Caco-2 (cell line): Measurements from ENCODE around the gene MEF2C. TPM values are rescaled to one million over a fixed set of nuclear protein-coding genes. Genes with fewer than 3 reads are reported as not detected.

ENCODE experiments used
- BruUV-seq: library from RNA; stranded (reverse); fragments of 400-500 nt; replicated peaks from 2 replicates; lab custom pipeline; 2021; lab: Mats Ljungman, UMichigan
- CTCF ChIA-PET: fragments of 300-600 bp; sonication (Branson Sonifier 250); formaldehyde crosslinking; loops from one replicate; lab custom pipeline; 2022; ENCODE audit warnings: antibody characterized with exemption; lab: Charles Lee
- POLR2A ChIA-PET: fragments of 300-600 bp; sonication (Branson Sonifier 250); formaldehyde crosslinking; loops from one replicate; lab custom pipeline; 2022; ENCODE audit warnings: antibody characterized with exemption; lab: Charles Lee
- DNase-seq, 2 experiments: peaks; one replicate each; pipeline versions ENCODE4 v3.0.0 to v3.0.0-alpha.2; 2020 to 2022
- H3K27me3 ChIP-seq: replicated peaks from 2 replicates; pipeline ENCODE4 v1.6.0; 2011; ENCODE audit warnings: low read length; ENCODE audit not compliant: control insufficient read depth, insufficient read depth
- H3K36me3 ChIP-seq: 2 replicates; pipeline ENCODE4 v1.5.1; 2011; ENCODE audit warnings: low read length; ENCODE audit not compliant: control insufficient read depth, insufficient read depth
- H3K4me1 ChIP-seq: fragments of 250-450 bp; sonication (Bioruptor Pico); 2 replicates; pipeline ENCODE4 v1.5.1; 2020; ENCODE audit warnings: mild to moderate bottlenecking
- H3K4me3 ChIP-seq: 2 replicates; pipeline ENCODE4 v1.5.1; 2011; ENCODE audit warnings: low read depth, mild to moderate bottlenecking, control low read depth, low read length
- H3K9me3 ChIP-seq: fragments of 250-450 bp; sonication (Bioruptor Pico); 2 replicates; pipeline ENCODE4 v1.5.1; 2020; ENCODE audit warnings: mild to moderate bottlenecking, moderate library complexity
- H3K27ac Mint-ChIP-seq: one replicate; pipeline ENCODE4 v1.8.0; 2022; ENCODE audit warnings: mixed read lengths; ENCODE audit not compliant: unreplicated experiment
- H3K27me3 Mint-ChIP-seq: one replicate; pipeline ENCODE4 v1.8.0; 2022; ENCODE audit warnings: mixed read lengths; ENCODE audit not compliant: insufficient read depth, unreplicated experiment
- H3K36me3 Mint-ChIP-seq: one replicate; pipeline ENCODE4 v1.8.0; 2022; ENCODE audit warnings: mild to moderate bottlenecking, mixed read lengths; ENCODE audit not compliant: insufficient read depth, unreplicated experiment
- H3K4me1 Mint-ChIP-seq: one replicate; pipeline ENCODE4 v1.8.0; 2022; ENCODE audit warnings: low read depth, mixed read lengths; ENCODE audit not compliant: unreplicated experiment
- H3K4me3 Mint-ChIP-seq: one replicate; pipeline ENCODE4 v1.8.0; 2022; ENCODE audit warnings: mild to moderate bottlenecking, moderate library complexity, mixed read lengths; ENCODE audit not compliant: unreplicated experiment
- H3K9me3 Mint-ChIP-seq: one replicate; pipeline ENCODE4 v1.8.0; 2022; ENCODE audit warnings: mixed read lengths; ENCODE audit not compliant: unreplicated experiment
- intact Hi-C: fragments of 100-400 bp; cut with micrococcal nuclease; formaldehyde crosslinking; loops from one replicate; pipeline ENCODE4 v1.10.0; 2022; ENCODE audit not compliant: unreplicated experiment
- total RNA-seq: library from RNA; stranded (reverse); gene quantifications from 2 replicates; pipeline ENCODE4 v1.2.3, GENCODE V29; 2022
- TF ChIP-seq, protein P1 (sequence below), 2 experiments: fragments of 200-600 bp in 1 of 2; IDR thresholded peaks; 1 replicate in 1 of 2; 2 replicates in 1 of 2; pipeline versions ENCODE4 v1.5.1 to v1.8.0; 2011 to 2022; ENCODE audit warnings: antibody characterized with exemption in 1 of 2, control low read depth in 1 of 2, inconsistent platforms in 1 of 2, low read depth in 1 of 2, low read length in 1 of 2, mild to moderate bottlenecking in 1 of 2, moderate library complexity in 1 of 2; ENCODE audit not compliant: insufficient read depth in 1 of 2, severe bottlenecking in 1 of 2, unreplicated experiment in 1 of 2

The MEF2C gene
- total RNA-seq, 1 experiment from 2014 or later = 1.5 TPM

DNA sequence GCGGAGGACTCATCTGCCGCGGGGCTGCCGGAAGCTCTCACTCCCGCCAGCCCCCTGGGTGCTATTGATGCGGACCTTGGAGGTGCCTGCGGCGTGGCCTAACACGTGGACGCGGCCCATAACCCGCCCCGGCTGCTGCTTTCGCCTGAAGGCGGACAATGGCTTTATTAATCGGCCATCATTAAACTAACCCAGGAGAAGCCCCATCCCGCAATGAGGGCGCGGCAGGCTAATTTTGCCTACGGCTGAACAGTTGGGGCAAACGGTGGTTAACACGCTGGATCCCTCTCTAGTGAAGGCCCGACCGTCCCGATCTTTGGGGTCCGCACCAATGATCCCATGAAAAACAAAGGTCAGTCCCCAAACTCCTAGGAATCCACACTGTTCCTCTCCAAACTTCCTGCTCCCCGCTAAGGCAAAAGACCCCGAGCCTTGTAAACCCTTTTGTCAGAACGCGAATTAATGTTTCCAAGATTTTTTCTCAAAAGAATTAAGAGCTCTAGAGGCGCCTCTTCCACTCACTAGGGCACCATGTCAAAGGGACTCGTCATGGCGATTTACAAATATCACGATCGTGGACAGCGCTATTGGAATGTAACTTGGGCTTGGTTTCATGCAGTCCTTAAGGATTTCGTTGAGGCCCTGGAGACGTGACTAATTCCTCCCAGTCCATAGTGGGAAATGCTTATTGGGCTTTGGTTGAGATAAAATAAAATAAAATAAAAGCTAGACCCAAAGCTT lies 193.1 kb downstream of the MEF2C start:
- intact Hi-C loops = loop anchor here (2.0 to 10.0 kb wide), 2 partner anchors 549 to 1265 kb away; no protein-coding TSS in a partner anchor
- Histone ChIP-seq H3K36me3 (no peaks in the 10 kb centered on the region), H3K9me3 (no peaks in the 10 kb centered on the region), H3K4me1 (no peaks in the 10 kb centered on the region), H3K4me3 (no peak overlapping the region), H3K27me3 (peaks cover 10% of the 10 kb centered on the region)
- H3K27me3 Mint-ChIP-seq = peaks cover 49% of the 10 kb centered on the region
- H3K4me3 Mint-ChIP-seq = no peak overlapping the region
- H3K36me3 Mint-ChIP-seq = no peaks in the 10 kb centered on the region
- peaks cover 8% of the 10 kb centered on the region for H3K4me1 Mint-ChIP-seq
- DNase-seq = no peak
- H3K27ac Mint-ChIP-seq = no peak overlapping the region
- no TSS peak for BruUV-seq
- TF ChIP-seq, protein P1, sequence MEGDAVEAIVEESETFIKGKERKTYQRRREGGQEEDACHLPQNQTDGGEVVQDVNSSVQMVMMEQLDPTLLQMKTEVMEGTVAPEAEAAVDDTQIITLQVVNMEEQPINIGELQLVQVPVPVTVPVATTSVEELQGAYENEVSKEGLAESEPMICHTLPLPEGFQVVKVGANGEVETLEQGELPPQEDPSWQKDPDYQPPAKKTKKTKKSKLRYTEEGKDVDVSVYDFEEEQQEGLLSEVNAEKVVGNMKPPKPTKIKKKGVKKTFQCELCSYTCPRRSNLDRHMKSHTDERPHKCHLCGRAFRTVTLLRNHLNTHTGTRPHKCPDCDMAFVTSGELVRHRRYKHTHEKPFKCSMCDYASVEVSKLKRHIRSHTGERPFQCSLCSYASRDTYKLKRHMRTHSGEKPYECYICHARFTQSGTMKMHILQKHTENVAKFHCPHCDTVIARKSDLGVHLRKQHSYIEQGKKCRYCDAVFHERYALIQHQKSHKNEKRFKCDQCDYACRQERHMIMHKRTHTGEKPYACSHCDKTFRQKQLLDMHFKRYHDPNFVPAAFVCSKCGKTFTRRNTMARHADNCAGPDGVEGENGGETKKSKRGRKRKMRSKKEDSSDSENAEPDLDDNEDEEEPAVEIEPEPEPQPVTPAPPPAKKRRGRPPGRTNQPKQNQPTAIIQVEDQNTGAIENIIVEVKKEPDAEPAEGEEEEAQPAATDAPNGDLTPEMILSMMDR (IDR thresholded peaks at IDR 0.05; ENCODE audit: insufficient read depth in 1 of 2, low read depth in 1 of 2, low read length in 1 of 2, severe bottlenecking in 1 of 2, unreplicated experiment in 1 of 2) = no peak
- ChIA-PET CTCF (interaction anchor here (1.4 kb wide), 1 partner anchor 909 kb away, joined by 20 read pairs; no protein-coding TSS in a partner anchor), POLR2A (no interaction called here)
- no peaks in the 10 kb centered on the region for H3K9me3 Mint-ChIP-seq

DNA sequence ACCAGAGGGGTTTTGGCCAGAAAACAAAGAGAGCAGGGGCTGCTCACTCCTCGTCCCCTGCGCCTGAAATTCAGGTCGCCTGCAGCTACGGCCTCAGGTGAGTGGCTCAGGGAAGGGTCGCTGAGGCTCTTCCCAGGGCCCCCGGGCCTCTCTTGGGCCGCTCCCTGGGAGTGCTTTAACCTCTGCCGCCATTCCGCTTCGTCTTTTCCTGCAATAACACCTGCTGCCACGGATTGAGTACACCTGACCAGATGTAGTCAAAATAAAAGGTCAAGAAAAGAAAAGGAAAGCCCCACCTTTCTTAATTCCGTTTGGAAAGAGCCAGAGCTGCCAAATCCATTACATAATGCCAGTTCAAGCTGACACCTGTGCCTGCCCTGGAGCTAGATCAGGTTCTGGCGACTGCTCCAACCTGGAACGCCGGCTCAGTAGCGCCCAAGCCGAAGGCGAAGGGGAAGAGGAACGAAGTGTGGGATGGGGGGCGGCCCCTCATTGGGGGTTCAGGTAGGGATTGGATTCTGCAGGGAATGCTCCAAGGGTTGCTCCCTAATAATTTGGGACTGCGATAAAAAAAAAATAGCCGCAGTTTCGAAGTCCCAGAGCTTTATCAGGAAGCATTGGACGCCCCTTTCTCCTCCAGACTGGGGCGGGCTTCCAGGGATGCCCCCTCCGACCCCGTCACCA lies 193.9 kb downstream of the MEF2C start:
- peaks cover 10% of the 10 kb centered on the region for H3K27me3 ChIP-seq
- no peaks in the 10 kb centered on the region for H3K9me3 Mint-ChIP-seq
- H3K4me3 Mint-ChIP-seq = no peak overlapping the region
- H3K4me3 ChIP-seq = no peak overlapping the region
- TF ChIP-seq, protein P1 (IDR thresholded peaks at IDR 0.05; ENCODE audit: insufficient read depth in 1 of 2, low read depth in 1 of 2, low read length in 1 of 2, severe bottlenecking in 1 of 2, unreplicated experiment in 1 of 2) = no peak
- H3K4me1 ChIP-seq = no peaks in the 10 kb centered on the region
- H3K27ac Mint-ChIP-seq = no peak overlapping the region
- no peaks in the 10 kb centered on the region for H3K9me3 ChIP-seq
- H3K36me3 ChIP-seq = no peaks in the 10 kb centered on the region
- intact Hi-C loops = no loop called here
- H3K36me3 Mint-ChIP-seq = no peaks in the 10 kb centered on the region
- DNase-seq = no peak
- BruUV-seq = no TSS peak
- CTCF ChIA-PET = no interaction called here
- POLR2A ChIA-PET = no interaction called here
- H3K27me3 Mint-ChIP-seq = peaks cover 55% of the 10 kb centered on the region
- peaks cover 8% of the 10 kb centered on the region for H3K4me1 Mint-ChIP-seq

DNA sequence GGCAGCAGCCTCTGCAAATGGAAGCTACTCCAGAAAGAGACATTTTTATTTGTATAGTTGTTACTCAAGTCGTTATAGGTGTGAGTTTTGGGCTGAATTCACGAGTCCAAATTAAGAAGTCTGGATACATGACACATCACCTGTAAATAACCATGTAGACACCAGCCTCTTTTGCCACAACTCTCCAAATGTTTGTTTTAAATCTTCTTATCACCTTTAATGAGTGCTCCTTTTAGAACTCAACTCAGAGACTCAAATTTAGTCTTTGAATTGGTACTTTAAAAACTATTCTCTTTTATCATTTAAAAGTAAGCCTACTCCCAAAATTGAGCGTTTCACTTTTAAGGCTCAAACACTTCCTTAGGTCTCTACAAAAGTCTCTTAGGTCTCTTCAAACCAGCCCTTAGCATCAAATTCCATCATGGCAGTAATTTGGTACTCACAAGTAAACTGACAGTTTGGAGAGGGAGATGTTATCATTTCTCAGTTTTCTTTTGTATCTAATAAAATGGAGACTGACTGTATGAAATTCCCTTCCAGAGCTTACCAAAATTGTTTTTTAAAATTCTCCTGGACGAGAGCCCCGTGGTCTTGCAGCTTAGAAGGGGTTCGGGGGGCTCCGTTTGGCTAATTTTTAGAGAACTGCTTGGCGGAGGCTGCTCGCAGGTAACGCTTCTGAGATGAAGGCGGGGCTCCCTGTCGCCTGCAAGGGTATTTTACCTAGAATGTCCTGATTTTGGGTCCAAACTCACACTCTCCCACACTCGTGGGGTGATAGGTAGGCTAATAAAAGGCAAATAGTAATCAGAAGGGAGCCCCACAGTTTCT lies 194.6 kb downstream of the MEF2C start:
- Mint-ChIP-seq H3K27ac (no peak overlapping the region), H3K4me1 (peaks cover 15% of the 10 kb centered on the region), H3K4me3 (no peak overlapping the region), H3K27me3 (peaks cover 60% of the 10 kb centered on the region), H3K9me3 (no peaks in the 10 kb centered on the region), H3K36me3 (no peaks in the 10 kb centered on the region)
- no peaks in the 10 kb centered on the region for H3K9me3 ChIP-seq
- BruUV-seq = no TSS peak
- intact Hi-C loops = no loop called here
- TF ChIP-seq, protein P1 (IDR thresholded peaks at IDR 0.05; ENCODE audit: insufficient read depth in 1 of 2, low read depth in 1 of 2, low read length in 1 of 2, severe bottlenecking in 1 of 2, unreplicated experiment in 1 of 2) = no peak
- ChIA-PET CTCF (no interaction called here), POLR2A (no interaction called here)
- no peaks in the 10 kb centered on the region for H3K4me1 ChIP-seq
- no peaks in the 10 kb centered on the region for H3K36me3 ChIP-seq
- no peak overlapping the region for H3K4me3 ChIP-seq
- H3K27me3 ChIP-seq = peaks cover 10% of the 10 kb centered on the region
- no peak for DNase-seq
